A673 (cell line): ENCODE measurements around the gene CTXND1. TPM values are rescaled to one million over a fixed set of nuclear protein-coding genes. Genes with fewer than 3 reads are reported as not detected.

Source experiments
- BruUV-seq: library from RNA; stranded (reverse); fragments of 400-500 nt; replicated peaks from 2 replicates; lab custom pipeline; 2021; lab: Mats Ljungman, UMichigan
- CTCF ChIA-PET: fragments of 300-600 bp; sonication (Branson Sonifier 250); formaldehyde crosslinking; loops from one replicate; lab custom pipeline; 2022; ENCODE audit warnings: antibody characterized with exemption; lab: Charles Lee
- POLR2A ChIA-PET: fragments of 300-600 bp; sonication (Branson Sonifier 250); formaldehyde crosslinking; loops from one replicate; lab custom pipeline; 2022; ENCODE audit warnings: antibody characterized with exemption; ENCODE audit not compliant: low non-redundant PET; lab: Charles Lee
- DNase-seq: peaks from one replicate; pipeline ENCODE4 v3.0.0-alpha.2; 2015; ENCODE audit warnings: low spot score
- H3K27ac ChIP-seq: fragments of 200-600 bp; sonication (generic); 2 replicates; pipeline ENCODE4 v1.5.1; 2016; ENCODE audit warnings: mixed run types, low read depth, mild to moderate bottlenecking, mixed read lengths, antibody characterized with exemption, low read length; ENCODE audit not compliant: poor library complexity, severe bottlenecking
- H3K27me3 ChIP-seq: fragments of 200-600 bp; sonication (generic); replicated peaks from 2 replicates; pipeline ENCODE4 v1.6.1; 2017; ENCODE audit warnings: mixed run types, low read depth, mild to moderate bottlenecking, mixed read lengths, antibody characterized with exemption, low read length; ENCODE audit not compliant: insufficient read depth, poor library complexity
- H3K36me3 ChIP-seq: fragments of 200-600 bp; sonication (generic); 2 replicates; pipeline ENCODE4 v1.6.1; 2016; ENCODE audit warnings: mixed run types, mild to moderate bottlenecking, mixed read lengths, antibody characterized with exemption, low read length; ENCODE audit not compliant: insufficient read depth, poor library complexity, severe bottlenecking
- H3K4me1 ChIP-seq: fragments of 200-600 bp; sonication (generic); 2 replicates; pipeline ENCODE4 v1.6.1; 2017; ENCODE audit warnings: mixed run types, mild to moderate bottlenecking, mixed read lengths, antibody characterized with exemption, low read length; ENCODE audit not compliant: insufficient read depth, poor library complexity, severe bottlenecking
- H3K4me3 ChIP-seq: fragments of 200-600 bp; sonication (generic); 2 replicates; pipeline ENCODE4 v1.5.1; 2016; ENCODE audit warnings: low read depth, mixed run types, mild to moderate bottlenecking, mixed read lengths, low read length; ENCODE audit not compliant: poor library complexity, severe bottlenecking
- H3K9me3 ChIP-seq: fragments of 200-600 bp; sonication (generic); 2 replicates; pipeline ENCODE4 v1.6.1; 2016; ENCODE audit warnings: mixed run types, low read depth, mild to moderate bottlenecking, mixed read lengths, antibody characterized with exemption, low read length; ENCODE audit not compliant: poor library complexity, severe bottlenecking
- EZH2 ChIP-seq: fragments of 200-600 bp; sonication (generic); IDR thresholded peaks from 2 replicates; pipeline ENCODE4 v1.6.1; 2017; ENCODE audit warnings: borderline replicate concordance, low read depth, mild to moderate bottlenecking, mixed read lengths, antibody characterized with exemption, low read length; ENCODE audit not compliant: poor library complexity, severe bottlenecking
- intact Hi-C: fragments of 100-400 bp; cut with micrococcal nuclease; formaldehyde crosslinking; loops from one replicate; pipeline ENCODE4 v1.10.0; 2022; ENCODE audit not compliant: unreplicated experiment
- total RNA-seq: library from RNA; stranded (reverse); gene quantifications from 2 replicates; pipeline ENCODE4 v1.2.3, GENCODE V29; 2021
- TF ChIP-seq, protein P1 (sequence below): fragments of 300-800, 200-600 bp; sonication (generic); conservative IDR thresholded peaks from 2 replicates; pipeline ENCODE4 v1.5.1; 2017; ENCODE audit warnings: low read depth, mild to moderate bottlenecking, antibody characterized with exemption, low read length, moderate library complexity, mixed read lengths

Gene CTXND1
- total RNA-seq, 1 experiment from 2014 or later = not detected

DNA sequence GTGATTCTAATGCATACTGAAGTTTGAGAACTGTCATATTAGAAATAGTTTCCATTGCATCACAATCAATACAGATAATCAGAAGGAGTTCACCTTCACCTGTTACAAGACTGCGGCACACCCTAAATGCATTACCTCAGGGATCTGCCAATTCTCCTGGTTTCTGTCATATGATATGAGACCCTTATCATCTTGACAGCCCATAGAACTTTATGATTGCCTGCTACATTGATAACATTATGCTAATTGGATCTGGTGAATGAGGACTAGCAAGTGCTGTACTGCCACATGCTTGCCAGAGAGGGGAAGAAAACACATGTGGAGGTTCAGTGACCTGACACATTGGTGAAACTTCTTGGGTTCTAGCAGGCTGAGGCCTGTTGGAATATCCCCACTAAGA, 57.8 kb downstream of the CTXND1 start:
- TF ChIP-seq, protein P1, sequence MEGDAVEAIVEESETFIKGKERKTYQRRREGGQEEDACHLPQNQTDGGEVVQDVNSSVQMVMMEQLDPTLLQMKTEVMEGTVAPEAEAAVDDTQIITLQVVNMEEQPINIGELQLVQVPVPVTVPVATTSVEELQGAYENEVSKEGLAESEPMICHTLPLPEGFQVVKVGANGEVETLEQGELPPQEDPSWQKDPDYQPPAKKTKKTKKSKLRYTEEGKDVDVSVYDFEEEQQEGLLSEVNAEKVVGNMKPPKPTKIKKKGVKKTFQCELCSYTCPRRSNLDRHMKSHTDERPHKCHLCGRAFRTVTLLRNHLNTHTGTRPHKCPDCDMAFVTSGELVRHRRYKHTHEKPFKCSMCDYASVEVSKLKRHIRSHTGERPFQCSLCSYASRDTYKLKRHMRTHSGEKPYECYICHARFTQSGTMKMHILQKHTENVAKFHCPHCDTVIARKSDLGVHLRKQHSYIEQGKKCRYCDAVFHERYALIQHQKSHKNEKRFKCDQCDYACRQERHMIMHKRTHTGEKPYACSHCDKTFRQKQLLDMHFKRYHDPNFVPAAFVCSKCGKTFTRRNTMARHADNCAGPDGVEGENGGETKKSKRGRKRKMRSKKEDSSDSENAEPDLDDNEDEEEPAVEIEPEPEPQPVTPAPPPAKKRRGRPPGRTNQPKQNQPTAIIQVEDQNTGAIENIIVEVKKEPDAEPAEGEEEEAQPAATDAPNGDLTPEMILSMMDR = no peak
- TF ChIP-seq EZH2 = no peak
- peaks cover 25% of the 10 kb centered on the region for H3K27me3 ChIP-seq

DNA sequence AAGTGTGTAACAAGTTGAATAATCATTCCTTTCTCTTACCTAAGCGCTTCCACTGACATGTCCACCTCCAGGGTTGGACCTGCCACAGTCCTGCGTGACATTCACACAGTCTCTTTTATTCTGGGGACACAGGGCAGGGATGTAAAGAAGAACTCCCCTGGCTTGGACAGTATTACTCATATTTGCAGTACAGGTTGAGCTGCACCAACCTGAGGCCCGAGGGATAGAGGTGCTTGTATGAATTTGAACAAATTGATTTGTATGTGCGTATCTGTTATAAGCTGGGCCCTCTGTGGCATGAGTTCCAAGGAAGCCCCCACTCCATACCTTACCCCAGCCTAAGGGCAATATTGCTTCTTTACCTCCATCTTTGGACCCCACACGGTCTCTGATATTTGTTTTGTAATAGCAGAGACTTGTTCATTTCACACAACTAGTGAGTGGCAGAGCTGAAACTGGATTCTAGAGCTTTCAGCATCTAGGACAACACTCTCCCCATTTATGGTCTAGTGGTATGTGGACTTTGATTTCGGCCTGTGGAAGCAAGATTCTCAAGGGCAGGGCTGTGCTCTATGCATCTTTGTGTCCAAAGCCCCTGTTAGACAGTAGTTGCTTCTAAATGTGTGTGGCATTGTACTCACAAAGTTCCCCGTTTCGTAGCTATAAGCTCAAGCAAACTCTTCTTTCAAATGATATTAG, 60.0 kb downstream of the CTXND1 start:
- H3K27me3 ChIP-seq = peaks cover 6% of the 10 kb centered on the region
- BruUV-seq = no TSS peak
- H3K4me3 ChIP-seq = no peak overlapping the region
- DNase-seq = no peak
- H3K9me3 ChIP-seq = no peaks in the 10 kb centered on the region
- H3K27ac ChIP-seq = no peak overlapping the region
- POLR2A ChIA-PET = no interaction called here
- TF ChIP-seq EZH2 = no peak
- TF ChIP-seq, protein P1 = no peak
- H3K36me3 ChIP-seq = no peaks in the 10 kb centered on the region
- CTCF ChIA-PET = no interaction called here
- no peaks in the 10 kb centered on the region for H3K4me1 ChIP-seq
- intact Hi-C loops = no loop called here

More for the DNA sequence above, 57.8 kb downstream of the CTXND1 start:
- Histone ChIP-seq H3K36me3 (no peaks in the 10 kb centered on the region), H3K27ac (no peak overlapping the region), H3K4me1 (no peaks in the 10 kb centered on the region), H3K9me3 (no peaks in the 10 kb centered on the region), H3K4me3 (no peak overlapping the region)
- intact Hi-C loops = no loop called here
- BruUV-seq = no TSS peak
- POLR2A ChIA-PET = no interaction called here
- CTCF ChIA-PET = no interaction called here
- DNase-seq = no peak

DNA sequence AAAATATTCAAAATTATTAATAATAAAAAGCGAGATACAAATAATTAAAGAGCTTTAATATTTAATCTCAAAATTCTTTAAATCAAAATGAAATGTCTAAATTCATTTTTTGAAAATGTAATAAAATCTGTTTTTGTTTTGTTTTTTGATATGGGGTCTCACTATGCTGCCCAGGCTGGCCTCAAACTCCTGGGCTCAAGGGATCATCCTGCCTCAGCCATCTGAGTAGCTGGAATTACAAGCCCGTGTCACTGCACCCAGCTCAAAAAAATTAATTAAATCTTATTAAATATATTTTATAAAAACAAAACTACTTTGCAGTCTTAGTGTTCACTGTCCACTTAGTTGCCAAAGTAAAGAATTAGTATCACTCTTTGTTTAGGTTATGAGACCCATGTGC, 60.8 kb downstream of the CTXND1 start:
- H3K4me1 ChIP-seq = no peaks in the 10 kb centered on the region
- POLR2A ChIA-PET = interaction anchor here (0.6 kb wide), 1 partner anchor 1750 kb away, joined by 3 read pairs; no protein-coding TSS in a partner anchor
- no peaks in the 10 kb centered on the region for H3K36me3 ChIP-seq
- no TSS peak for BruUV-seq
- CTCF ChIA-PET = no interaction called here
- TF ChIP-seq, protein P1 = no peak
- TF ChIP-seq EZH2 = no peak
- no peak for DNase-seq
- H3K9me3 ChIP-seq = no peaks in the 10 kb centered on the region
- intact Hi-C loops = no loop called here
- H3K27ac ChIP-seq = no peak overlapping the region
- H3K4me3 ChIP-seq = no peak overlapping the region
- H3K27me3 ChIP-seq = peaks cover 6% of the 10 kb centered on the region
